CD4-positive, alpha-beta T cell treated with Interleukin-10 for 1 hour (primary cell): ENCODE measurements around the gene PHF14.

ENCODE experiments used
- DNase-seq: peaks from one replicate; pipeline ENCODE4 v3.0.0-alpha.2; 2020

PHF14 gene

DNA sequence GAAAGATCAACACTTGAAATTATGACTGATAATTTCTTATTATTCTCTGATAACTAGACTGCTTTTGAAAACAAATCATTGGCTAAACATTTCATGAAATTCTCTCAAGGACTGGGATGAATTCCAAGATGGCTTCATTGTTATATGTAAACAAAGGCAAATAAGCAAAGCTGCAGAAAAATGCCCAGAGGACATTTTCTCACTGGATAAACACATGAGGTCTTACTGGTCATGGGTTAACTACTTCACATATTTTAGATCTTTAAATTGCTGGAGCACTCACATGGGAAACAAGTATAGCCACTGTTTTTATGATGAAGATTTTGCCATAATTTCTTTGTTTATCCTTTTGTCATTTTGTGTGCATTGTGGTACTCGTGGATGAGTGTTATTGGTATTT is 239.1 kb downstream of the PHF14 start:
- no peak for DNase-seq

DNA sequence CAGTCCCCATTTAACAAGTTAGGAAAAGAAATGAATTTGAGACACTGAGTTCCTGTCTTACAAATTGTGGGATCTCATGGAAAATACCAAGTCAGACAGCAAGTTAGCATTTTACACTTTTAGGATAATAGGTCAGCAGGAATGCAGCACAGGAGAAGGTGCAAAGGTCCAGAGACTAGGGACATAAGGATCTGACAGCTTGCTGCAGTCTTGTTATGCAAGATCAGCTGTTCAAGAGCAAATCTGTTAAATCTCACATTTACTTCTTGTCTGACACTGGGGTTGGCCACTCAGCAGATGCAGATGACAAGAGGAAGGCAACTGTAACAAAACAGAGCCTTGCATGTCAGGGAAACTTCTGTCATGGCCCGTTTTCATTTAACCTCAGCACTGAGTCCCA is 239.6 kb downstream of the PHF14 start:
- DNase-seq = no peak

DNA sequence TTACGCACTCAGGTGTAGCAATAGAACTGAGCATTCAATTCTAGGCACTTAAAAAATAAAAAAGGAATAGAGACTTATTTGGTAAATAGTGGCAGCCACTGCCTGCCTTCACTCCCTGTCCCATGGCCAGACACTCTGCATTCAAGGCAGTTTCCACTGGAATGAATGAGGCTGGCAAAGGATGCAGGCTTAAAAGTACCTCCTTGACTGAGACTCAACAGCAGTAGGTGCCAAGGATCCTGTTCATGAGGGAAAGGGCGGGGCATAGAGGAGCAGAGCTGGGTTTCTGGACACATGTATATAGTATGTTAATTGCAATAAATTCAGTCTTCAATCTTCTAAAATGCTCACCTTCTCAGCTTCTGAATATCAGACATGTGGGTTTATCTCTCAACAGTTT is 242.6 kb downstream of the PHF14 start:
- DNase-seq = no peak

DNA sequence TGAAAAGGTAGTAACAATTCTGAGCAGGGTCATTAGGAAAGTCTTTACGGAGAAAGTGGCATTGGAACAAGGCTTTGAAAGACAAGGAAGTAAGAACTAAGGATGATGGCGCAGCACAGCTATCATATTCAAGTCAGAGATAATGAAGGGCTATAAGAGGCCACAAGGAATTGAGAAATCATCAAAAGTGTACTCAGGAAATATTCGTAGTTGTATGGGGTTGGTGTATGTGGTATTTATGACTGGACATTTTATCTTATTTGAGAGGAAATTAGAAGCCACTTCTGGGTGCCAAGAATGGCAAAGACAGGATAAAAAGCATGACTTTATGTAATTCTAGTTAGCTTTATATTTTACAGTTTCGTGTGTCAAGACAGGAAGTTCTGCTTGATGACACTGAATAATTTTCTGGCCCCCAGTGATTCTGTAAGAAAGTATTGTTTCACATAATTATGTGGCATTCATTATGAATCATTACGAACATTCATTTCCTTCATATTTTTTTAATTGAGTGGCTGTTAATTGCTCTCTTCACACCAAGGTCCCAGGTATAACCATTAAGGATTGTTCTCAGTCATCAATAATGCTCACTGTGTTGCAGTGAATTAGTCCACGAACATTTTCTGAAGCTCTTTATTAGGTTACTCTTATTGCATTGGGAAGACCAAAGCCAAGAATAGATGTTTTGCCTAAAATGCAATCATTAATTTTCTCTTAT is 244.3 kb downstream of the PHF14 start:
- DNase-seq = no peak
